ENCODE results near the gene DBX1. TPM values are rescaled to one million over a fixed set of nuclear protein-coding genes. Genes with fewer than 3 reads are reported as not detected.

The DBX1 gene
- total RNA-seq (2022; extraction: Qiagen RNA extraction), result not detected in 5 replicates

GRCh38 chr11:20160425-20161229 is at the start of gene DBX1:
Gene DBX1 (minus strand): TSS chr11:20160475. CDS start chr11:20160324, 151 bp downstream.

Other genes with a start within 250 kb of the DBX1 start
- gene HTATIP2, start 203.2 kb upstream of the DBX1 start, total RNA-seq (2022; extraction: Qiagen RNA extraction), result 191 to 215 TPM (median 195 TPM) in 5 replicates
- 26.4 to 39.1 TPM (median 32.1 TPM) in 5 replicates for gene PRMT3, start 227.2 kb upstream of the DBX1 start, total RNA-seq (2022; extraction: Qiagen RNA extraction)